Stimulated activated memory B cell treated with anti-CD40 and anti-IgM and Interleukin-4, amounts not matched to agents 10 μg/mL and 1 μg/mL and 100 μg/mL, for 72 hours (primary cell): ENCODE results near the gene NLRX1.
"Not testable (repeated sequence)": the region's sequence is repeated elsewhere in the genome, so short reads cannot be mapped to it uniquely, and the experiment has no call there.

Experiments
- ATAC-seq: fragments of 150-1000 bp; cut with Tn5 transposase; 2 replicates; pipeline ENCODE4 v1.10.0; 2021
- H3K27ac Mint-ChIP-seq: one replicate; pipeline ENCODE4 v1.8.0; 2022; ENCODE audit warnings: mild to moderate bottlenecking, mixed read lengths
- H3K27me3 Mint-ChIP-seq: one replicate; pipeline ENCODE4 v1.8.0; 2022; ENCODE audit warnings: mixed read lengths
- H3K36me3 Mint-ChIP-seq: one replicate; pipeline ENCODE4 v1.8.0; 2022; ENCODE audit warnings: mixed read lengths
- H3K4me1 Mint-ChIP-seq: one replicate; pipeline ENCODE4 v1.8.0; 2022; ENCODE audit warnings: mixed read lengths
- H3K4me3 Mint-ChIP-seq: one replicate; pipeline ENCODE4 v1.8.0; 2022; ENCODE audit warnings: mild to moderate bottlenecking, moderate library complexity, mixed read lengths
- H3K9me3 Mint-ChIP-seq: one replicate; pipeline ENCODE4 v1.8.0; 2022; ENCODE audit warnings: mixed read lengths

The NLRX1 gene

DNA sequence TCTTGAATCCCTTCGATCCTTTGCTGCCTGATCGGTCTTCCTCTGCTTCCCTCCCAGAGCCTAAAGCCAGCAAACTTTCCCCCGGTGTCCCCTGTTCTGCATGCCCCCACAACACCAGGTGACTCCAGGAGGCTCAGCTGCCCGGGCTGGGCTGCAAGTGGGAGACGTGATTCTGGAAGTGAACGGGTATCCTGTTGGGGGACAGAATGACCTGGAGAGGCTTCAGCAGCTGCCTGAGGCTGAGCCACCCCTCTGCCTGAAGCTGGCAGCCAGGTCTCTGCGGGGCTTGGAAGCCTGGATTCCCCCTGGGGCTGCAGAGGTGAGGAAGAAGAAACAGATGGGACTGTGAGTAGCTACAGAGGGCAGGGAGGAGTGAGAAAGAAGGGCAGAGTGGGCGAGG, 20.4 kb downstream of the NLRX1 start:
- peaks cover 5% of the 10 kb centered on the region for H3K4me1 Mint-ChIP-seq
- H3K27me3 Mint-ChIP-seq, result peaks cover 18% of the 10 kb centered on the region
- ATAC-seq, result no peak
- peaks cover 4% of the 10 kb centered on the region for H3K36me3 Mint-ChIP-seq
- no peak overlapping the region for H3K4me3 Mint-ChIP-seq
- H3K27ac Mint-ChIP-seq, result no peak overlapping the region
- H3K9me3 Mint-ChIP-seq, result no peaks in the 10 kb centered on the region

DNA sequence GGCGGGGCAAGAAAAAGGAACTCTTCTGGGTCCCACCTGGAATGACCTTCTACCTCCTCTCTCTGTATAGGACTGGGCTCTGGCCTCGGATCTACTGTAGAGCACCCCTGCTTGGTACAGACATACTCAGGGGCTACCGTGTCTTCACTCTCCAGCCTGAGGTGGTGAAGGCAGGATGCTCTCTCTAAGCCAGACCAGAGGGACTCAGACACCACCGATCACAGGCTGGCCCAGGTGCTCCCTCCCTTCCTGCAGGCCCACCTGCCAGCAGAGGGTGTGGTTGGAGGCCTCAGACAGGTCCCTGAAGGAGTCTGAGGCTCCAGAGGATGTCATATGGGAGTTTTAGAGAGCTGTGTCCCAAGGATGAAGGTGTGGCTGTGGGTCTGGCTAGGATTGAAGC, 20.9 kb downstream of the NLRX1 start:
- no peak overlapping the region for H3K4me3 Mint-ChIP-seq
- H3K27ac Mint-ChIP-seq, result no peak overlapping the region
- no peak for ATAC-seq
- H3K27me3 Mint-ChIP-seq, result peaks cover 18% of the 10 kb centered on the region
- H3K9me3 Mint-ChIP-seq, result no peaks in the 10 kb centered on the region
- H3K4me1 Mint-ChIP-seq, result peaks cover under 1% of the 10 kb centered on the region
- no peaks in the 10 kb centered on the region for H3K36me3 Mint-ChIP-seq

DNA sequence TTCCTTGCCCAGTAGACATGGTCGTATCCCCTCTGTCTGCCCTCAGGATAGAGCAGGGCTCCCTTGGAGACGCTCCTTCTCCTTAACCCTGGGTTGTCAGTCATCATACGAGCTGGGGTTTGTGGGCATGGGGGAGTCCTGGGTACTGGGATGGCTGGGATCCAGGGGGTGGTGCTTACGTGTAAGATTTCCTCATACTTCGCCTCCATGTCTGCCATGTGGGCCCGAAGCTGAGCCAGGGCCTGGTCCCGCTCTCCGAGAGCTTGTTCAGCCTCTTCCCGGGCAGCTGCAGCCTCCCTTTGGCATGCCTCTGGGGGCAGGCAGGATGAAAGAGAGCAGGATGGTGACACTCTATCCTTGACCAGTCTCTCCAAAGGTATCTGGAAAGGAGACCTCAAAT, 22.0 kb downstream of the NLRX1 start:
- H3K27ac Mint-ChIP-seq, result no peak overlapping the region
- no peak for ATAC-seq
- no peaks in the 10 kb centered on the region for H3K4me1 Mint-ChIP-seq
- no peaks in the 10 kb centered on the region for H3K36me3 Mint-ChIP-seq
- H3K9me3 Mint-ChIP-seq, result no peaks in the 10 kb centered on the region
- peaks cover 18% of the 10 kb centered on the region for H3K27me3 Mint-ChIP-seq
- H3K4me3 Mint-ChIP-seq, result no peak overlapping the region

DNA sequence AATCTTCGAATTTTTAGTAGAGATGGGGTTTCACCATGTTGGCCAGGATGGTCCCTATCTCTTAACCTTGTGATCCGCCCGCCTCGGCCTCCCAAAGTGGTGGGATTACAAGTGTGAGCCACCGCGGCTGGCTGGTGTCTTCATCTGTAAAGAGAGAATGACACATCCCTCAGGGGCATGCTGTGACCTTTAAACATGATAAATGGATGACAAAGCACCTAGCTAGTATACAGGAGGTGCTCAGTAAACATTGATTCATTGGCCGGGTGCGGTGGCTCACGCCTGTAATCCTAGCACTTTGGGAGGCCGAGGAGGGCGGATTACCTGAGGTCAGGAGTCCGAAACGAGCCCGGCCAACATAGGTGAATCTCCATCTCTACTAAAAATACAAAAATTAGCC, 22.7 kb downstream of the NLRX1 start:
- not testable (repeated sequence) for H3K9me3 Mint-ChIP-seq, H3K27ac Mint-ChIP-seq, H3K4me1 Mint-ChIP-seq, ATAC-seq, H3K4me3 Mint-ChIP-seq, H3K36me3 Mint-ChIP-seq
- H3K27me3 Mint-ChIP-seq, result peaks cover 12% of the 10 kb centered on the region

DNA sequence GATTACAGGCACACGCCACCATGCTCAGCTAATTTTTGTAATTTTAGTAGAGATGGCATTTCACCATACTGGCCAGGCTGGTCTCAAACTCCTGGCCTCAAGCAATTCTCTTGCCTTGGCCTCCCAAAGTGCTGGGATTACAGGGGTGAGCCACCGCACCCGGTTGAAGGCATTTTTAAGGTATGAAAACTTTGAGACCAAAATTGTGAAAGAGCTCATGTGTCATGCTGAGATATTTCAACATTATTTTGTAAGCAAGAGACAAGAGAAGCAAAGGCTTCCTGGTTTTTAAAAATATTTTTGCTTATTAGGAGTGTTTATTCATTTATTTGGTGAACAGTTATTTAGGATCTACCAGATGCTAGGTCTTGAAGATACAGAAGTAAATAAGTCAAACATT, 23.6 kb downstream of the NLRX1 start:
- no peak for ATAC-seq
- H3K36me3 Mint-ChIP-seq, result no peaks in the 10 kb centered on the region

DNA sequence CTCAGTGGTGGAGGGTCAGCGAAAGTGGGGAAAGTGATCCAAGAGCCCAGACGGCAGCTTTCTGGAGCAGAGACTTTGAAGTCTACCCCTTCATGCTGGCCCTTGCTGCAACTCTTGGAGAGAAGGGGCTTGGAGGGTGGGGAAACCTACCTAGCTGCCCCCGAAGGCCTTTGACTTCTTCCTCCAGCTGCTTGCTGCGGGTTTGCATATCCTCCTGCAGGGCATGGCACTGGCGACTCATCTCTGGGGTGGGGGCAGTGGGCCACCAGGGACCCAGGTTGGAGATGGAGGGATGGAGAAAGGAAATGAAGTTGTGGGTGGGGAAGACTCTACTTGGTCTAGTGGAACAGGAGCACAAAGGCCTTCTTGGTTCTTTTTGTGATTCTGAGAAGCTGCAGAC, 24.5 kb downstream of the NLRX1 start:
- Mint-ChIP-seq H3K27me3 (no peaks in the 10 kb centered on the region), H3K4me1 (peaks cover 9% of the 10 kb centered on the region), H3K9me3 (no peaks in the 10 kb centered on the region), H3K36me3 (no peaks in the 10 kb centered on the region), H3K27ac (no peak overlapping the region), H3K4me3 (no peak overlapping the region)
- ATAC-seq, result no peak

More for the DNA sequence above, 23.6 kb downstream of the NLRX1 start:
- Mint-ChIP-seq H3K9me3 (no peaks in the 10 kb centered on the region), H3K27ac (no peak overlapping the region), H3K27me3 (peaks cover 4% of the 10 kb centered on the region), H3K4me1 (peaks cover 7% of the 10 kb centered on the region), H3K4me3 (no peak overlapping the region)

DNA sequence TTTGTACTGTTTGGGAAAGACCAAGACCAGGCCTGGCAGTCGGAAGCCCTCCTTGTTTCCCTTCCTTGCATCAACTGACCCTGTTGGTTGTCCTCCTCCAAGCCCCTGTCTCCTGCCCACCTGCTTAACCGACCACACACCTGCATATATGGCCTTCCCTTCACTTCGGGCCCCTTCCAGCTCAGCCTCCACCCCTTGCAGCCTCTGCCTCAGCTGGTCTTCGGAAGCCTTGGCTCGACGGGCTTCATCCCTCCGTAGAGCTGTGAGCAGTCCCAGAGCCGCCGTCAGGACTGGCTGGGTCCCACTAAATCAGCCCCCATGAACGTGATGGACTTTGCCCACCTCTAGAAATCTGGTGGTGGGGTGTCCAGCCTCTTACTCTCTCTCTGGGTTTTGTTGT, 25.1 kb downstream of the NLRX1 start:
- Mint-ChIP-seq H3K36me3 (no peaks in the 10 kb centered on the region), H3K27ac (no peak overlapping the region), H3K4me1 (peaks cover 9% of the 10 kb centered on the region), H3K27me3 (no peaks in the 10 kb centered on the region), H3K4me3 (no peak overlapping the region), H3K9me3 (no peaks in the 10 kb centered on the region)
- no peak for ATAC-seq

DNA sequence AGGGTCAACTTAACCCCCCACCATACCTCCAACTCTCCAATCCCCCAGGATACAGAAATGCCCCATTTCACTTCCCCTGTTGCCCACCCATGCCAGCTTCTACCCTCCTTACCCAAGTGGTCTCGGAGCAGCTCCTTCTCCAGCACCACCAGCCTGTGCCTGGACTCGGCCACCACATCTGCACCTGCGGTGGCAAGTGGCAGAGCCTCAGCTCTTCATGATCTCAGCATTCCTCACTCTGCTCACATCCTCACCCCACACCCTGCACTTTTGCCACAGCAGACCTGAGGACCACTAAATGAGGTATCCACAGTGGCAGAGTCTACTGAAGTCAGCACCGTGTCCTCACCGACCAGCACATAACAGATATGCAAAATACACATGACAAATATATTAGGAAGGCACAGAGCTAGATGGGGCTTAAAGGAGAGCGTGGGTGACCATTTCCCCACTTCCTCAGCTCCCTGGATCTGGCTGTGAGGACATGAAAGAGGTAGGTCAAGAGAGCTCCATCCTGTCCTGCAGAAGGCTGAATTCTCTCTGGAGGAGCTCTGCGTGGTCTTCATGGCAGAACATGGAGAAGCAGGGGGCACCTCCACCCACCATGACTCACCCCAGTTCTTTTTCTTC, 26.4 kb downstream of the NLRX1 start:
- H3K27me3 Mint-ChIP-seq, result no peaks in the 10 kb centered on the region
- ATAC-seq, result no peak
- no peaks in the 10 kb centered on the region for H3K9me3 Mint-ChIP-seq
- no peaks in the 10 kb centered on the region for H3K36me3 Mint-ChIP-seq
- no peak overlapping the region for H3K27ac Mint-ChIP-seq
- no peak overlapping the region for H3K4me3 Mint-ChIP-seq
- peaks cover 9% of the 10 kb centered on the region for H3K4me1 Mint-ChIP-seq

DNA sequence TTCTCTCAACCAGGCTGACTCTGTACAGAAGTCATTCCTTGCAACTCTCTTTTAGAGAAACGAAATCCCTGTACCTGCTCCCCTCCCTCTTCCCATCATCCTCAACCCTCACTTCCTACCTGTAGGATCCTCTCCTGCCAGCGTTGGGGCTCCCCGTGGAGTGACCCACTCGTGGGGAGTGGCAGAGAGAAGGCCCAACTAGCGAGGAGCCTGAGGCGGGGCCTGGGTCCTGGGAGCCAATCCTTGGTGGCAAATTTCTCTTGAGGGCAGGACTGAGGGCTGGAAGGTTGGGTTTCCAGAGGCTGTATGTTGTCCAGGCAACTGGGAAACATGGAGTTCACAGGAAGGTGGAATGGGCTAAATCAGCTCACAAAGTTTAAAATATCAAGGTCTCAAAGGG, 27.2 kb downstream of the NLRX1 start:
- no peaks in the 10 kb centered on the region for H3K9me3 Mint-ChIP-seq
- no peak overlapping the region for H3K27ac Mint-ChIP-seq
- H3K36me3 Mint-ChIP-seq, result no peaks in the 10 kb centered on the region
- no peaks in the 10 kb centered on the region for H3K27me3 Mint-ChIP-seq
- H3K4me1 Mint-ChIP-seq, result peaks cover 9% of the 10 kb centered on the region
- no peak for ATAC-seq
- no peak overlapping the region for H3K4me3 Mint-ChIP-seq

DNA sequence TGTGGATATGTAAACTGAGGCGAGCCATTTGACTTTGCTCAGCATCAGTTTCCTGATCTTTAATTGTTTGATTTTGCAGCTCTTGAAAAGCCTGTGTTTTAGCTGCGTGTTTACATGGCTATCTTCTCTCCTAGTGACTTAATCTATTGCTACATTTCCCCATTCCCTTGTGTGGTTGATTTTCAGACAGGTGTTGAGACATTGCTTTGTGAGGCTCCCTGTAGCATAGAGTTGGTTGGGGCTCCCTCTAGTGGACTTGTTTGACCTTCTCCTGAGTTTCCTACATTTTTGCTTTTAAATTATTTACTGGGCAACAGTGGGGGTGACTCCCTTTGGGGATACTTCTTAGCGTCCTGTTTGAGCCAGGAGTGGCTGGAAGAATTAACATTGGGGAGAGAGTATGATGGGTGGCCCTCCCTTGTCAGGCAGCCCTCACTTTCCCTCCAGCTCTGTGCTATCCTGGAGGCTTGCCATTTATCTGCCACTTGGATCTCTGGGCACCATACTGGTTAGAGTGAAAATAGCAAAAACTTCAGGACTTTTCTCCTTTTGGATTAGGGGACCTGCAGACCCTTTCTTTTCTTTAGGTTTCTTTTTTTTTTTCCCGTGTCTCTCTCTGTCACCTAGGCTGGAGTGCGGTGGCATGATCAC, 28.4 kb downstream of the NLRX1 start:
- no peak overlapping the region for H3K27ac Mint-ChIP-seq
- H3K4me1 Mint-ChIP-seq, result peaks cover 9% of the 10 kb centered on the region
- no peaks in the 10 kb centered on the region for H3K9me3 Mint-ChIP-seq
- H3K4me3 Mint-ChIP-seq, result no peak overlapping the region
- H3K36me3 Mint-ChIP-seq, result no peaks in the 10 kb centered on the region
- H3K27me3 Mint-ChIP-seq, result no peaks in the 10 kb centered on the region
- ATAC-seq, result peak; percentile 90

DNA sequence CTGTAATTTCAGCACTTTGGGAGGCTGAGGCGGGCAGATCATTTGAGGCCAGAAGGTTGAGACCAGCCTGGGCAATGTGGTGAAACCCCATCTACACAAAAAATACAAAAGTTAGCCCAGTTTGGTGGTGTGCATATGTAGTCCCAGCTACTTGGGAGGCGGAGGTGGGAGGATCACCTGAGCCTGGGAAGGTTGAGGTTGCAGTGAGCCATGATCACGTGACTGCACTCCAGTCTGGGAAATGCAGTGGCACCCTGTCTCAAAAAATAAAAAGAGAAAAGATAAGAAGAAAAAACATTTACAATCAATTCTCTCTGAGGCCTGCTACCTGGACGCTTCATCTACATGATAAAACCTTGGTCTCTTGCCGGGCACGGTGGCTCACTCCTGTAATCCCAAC, 30.4 kb downstream of the NLRX1 start:
- H3K36me3 Mint-ChIP-seq, result no peaks in the 10 kb centered on the region
- no peak overlapping the region for H3K4me3 Mint-ChIP-seq

DNA sequence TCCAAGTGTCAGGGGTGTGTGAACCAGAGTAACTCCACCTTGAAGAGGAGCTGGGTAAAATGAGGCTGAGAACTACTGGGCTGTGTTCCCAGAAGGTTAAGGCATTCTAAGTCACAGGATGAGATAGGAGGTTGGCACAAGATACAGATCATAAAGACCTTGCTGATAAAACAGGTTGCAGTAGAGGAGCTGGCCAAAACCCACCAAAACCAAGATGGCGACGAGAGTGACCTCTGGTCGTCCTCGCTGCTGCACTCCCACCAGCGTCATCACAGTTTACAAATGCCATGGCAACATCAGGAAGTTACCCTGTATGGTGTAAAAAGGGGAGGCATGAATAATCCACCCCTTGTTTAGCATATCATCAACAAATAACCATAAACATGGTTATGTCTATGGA, 32.7 kb downstream of the NLRX1 start:
- H3K4me1 Mint-ChIP-seq, result peaks cover 24% of the 10 kb centered on the region
- not testable (repeated sequence) for H3K36me3 Mint-ChIP-seq, ATAC-seq, H3K27ac Mint-ChIP-seq, H3K27me3 Mint-ChIP-seq, H3K4me3 Mint-ChIP-seq, H3K9me3 Mint-ChIP-seq

More for the DNA sequence above, 30.4 kb downstream of the NLRX1 start:
- H3K27me3 Mint-ChIP-seq, result no peaks in the 10 kb centered on the region
- no peak overlapping the region for H3K27ac Mint-ChIP-seq
- no peak for ATAC-seq
- H3K9me3 Mint-ChIP-seq, result no peaks in the 10 kb centered on the region
- H3K4me1 Mint-ChIP-seq, result peaks cover 9% of the 10 kb centered on the region

DNA sequence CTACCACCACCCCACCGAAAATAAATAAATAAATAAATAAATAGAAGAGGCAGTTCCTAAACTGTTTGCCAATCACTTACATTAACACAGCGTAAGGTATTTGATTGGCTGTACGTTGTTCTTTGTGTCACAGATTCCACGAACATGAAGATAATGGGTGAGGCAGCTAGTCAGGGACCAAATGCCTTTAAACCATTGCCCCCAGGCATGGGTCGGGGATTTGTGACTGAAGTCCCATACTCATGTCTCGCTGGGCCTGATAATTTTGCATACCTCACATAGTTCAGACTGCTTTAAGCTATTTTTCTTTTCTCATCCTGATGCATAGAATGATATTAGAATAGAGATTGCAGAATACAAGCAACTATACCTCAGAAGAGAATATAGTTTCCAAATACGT, 34.0 kb downstream of the NLRX1 start:
- Mint-ChIP-seq H3K4me3 (no peak overlapping the region), H3K36me3 (no peaks in the 10 kb centered on the region), H3K27ac (no peak overlapping the region), H3K4me1 (peaks cover 26% of the 10 kb centered on the region), H3K27me3 (no peaks in the 10 kb centered on the region), H3K9me3 (no peaks in the 10 kb centered on the region)
- no peak for ATAC-seq

DNA sequence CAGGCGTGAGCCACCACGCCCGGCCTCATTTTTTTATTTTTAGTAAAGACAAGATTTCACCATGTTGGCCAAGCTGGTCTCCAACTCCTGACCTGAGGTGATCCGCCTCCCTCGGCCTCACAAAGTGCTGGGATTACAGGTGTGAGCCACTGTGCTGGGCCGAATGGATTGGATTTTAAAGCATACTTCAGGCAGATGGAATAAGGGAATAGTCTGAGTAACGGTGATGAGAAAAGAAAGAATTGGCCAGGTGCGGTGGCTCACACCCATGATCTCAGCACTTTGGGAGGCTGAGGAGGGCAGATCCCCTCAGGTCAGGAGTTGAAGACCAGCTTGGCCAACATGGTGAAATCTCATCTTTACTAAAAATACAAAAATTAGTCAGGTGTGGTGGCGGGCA, 35.5 kb downstream of the NLRX1 start:
- no peak for ATAC-seq
- no peak overlapping the region for H3K4me3 Mint-ChIP-seq
- H3K27ac Mint-ChIP-seq, result no peak overlapping the region
- H3K36me3 Mint-ChIP-seq, result no peaks in the 10 kb centered on the region
- H3K9me3 Mint-ChIP-seq, result no peaks in the 10 kb centered on the region
- H3K4me1 Mint-ChIP-seq, result peaks cover 33% of the 10 kb centered on the region
- H3K27me3 Mint-ChIP-seq, result no peaks in the 10 kb centered on the region

DNA sequence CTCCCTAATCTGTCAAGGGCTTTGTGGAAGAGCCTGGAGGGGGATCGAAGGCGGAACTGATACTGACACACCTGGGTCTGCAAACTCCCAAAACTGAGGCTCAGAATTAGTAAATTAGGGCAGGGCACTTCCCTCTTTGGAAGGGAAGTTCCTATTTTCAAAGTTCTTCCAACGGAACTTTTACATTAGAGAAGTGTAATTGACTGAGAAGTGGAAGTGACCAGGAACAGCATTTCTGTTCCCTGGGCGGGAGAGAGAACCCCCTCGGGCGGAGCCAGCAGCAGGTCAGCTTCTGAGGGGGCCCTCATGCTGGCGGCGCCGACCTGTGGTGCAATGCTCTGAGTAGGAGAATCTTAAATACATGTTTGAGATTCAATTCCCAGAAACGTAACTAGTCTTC, 36.6 kb downstream of the NLRX1 start:
- H3K27ac Mint-ChIP-seq, result peak overlapping the region; percentile 83
- no peaks in the 10 kb centered on the region for H3K27me3 Mint-ChIP-seq
- no peaks in the 10 kb centered on the region for H3K9me3 Mint-ChIP-seq
- no peak for ATAC-seq
- H3K4me1 Mint-ChIP-seq, result peaks cover 41% of the 10 kb centered on the region
- H3K36me3 Mint-ChIP-seq, result no peaks in the 10 kb centered on the region
- peak overlapping the region; percentile 98 for H3K4me3 Mint-ChIP-seq
